Measurements from ENCODE around the gene PACSIN3. TPM values are rescaled to one million over a fixed set of nuclear protein-coding genes. Genes with fewer than 3 reads are reported as not detected.

PACSIN3 gene
- total RNA-seq, 1 donor from 2014 or later, result 59.4 TPM

- no peak for DNase-seq (ENCODE audit: extremely low spot score in 2 of 2)
- Histone ChIP-seq H3K27ac (no peak overlapping the region), H3K9me3 (no peaks in the 10 kb centered on the region), H3K27me3 (no peaks in the 10 kb centered on the region), H3K4me3 (no peak overlapping the region), H3K36me3 (peaks cover 0 to 6% of the 10 kb centered on the region in 2 donors), H3K4me1 (no peaks in the 10 kb centered on the region)
- intact Hi-C loops (cut with DNase I), result no loop called here
- TF ChIP-seq, protein P1, sequence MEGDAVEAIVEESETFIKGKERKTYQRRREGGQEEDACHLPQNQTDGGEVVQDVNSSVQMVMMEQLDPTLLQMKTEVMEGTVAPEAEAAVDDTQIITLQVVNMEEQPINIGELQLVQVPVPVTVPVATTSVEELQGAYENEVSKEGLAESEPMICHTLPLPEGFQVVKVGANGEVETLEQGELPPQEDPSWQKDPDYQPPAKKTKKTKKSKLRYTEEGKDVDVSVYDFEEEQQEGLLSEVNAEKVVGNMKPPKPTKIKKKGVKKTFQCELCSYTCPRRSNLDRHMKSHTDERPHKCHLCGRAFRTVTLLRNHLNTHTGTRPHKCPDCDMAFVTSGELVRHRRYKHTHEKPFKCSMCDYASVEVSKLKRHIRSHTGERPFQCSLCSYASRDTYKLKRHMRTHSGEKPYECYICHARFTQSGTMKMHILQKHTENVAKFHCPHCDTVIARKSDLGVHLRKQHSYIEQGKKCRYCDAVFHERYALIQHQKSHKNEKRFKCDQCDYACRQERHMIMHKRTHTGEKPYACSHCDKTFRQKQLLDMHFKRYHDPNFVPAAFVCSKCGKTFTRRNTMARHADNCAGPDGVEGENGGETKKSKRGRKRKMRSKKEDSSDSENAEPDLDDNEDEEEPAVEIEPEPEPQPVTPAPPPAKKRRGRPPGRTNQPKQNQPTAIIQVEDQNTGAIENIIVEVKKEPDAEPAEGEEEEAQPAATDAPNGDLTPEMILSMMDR (IDR thresholded peaks at IDR 0.05), result no peak
- no peak for TF ChIP-seq POLR2A (IDR thresholded peaks at IDR 0.05)
- no peak for TF ChIP-seq POLR2AphosphoS5 (IDR thresholded peaks at IDR 0.05; ENCODE audit: insufficient read depth in 1 of 2, low read depth in 1 of 2)
Observed at GRCh38 chr11:47132981-47133380, 53.3 kb downstream of the PACSIN3 start.

DNA sequence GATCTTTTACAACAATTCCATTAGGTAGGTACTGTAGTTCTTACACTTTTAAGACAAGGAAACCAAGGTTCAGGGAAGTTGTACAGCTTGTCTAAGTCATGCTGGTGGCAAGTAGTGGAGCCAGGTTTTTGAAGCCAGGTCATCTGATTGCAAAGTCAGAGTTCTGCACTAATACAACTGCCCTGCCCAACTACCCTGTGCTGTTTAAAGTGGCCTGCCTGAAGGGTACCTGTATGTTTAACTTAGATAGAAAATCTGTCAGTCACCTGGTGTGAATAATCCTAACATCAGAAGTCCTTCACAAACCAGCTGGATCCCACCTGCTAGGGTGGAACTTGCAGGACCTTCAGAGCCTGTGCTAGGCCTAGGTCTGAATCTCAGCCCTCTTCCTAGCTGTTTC is 53.7 kb downstream of the PACSIN3 start:
- intact Hi-C loops (cut with DNase I), result no loop called here
- H3K27ac ChIP-seq, result no peak overlapping the region
- peak in 1 of 2 donors; percentile 28 for DNase-seq (ENCODE audit: extremely low spot score in 2 of 2)

GRCh38 chr11:47131136-47131535 is 55.1 kb downstream of the PACSIN3 start:
- intact Hi-C loops (cut with DNase I), result no loop called here
- TF ChIP-seq POLR2A (IDR thresholded peaks at IDR 0.05), result no peak
- Histone ChIP-seq H3K9me3 (no peaks in the 10 kb centered on the region), H3K36me3 (no peaks in the 10 kb centered on the region), H3K27ac (no peak overlapping the region), H3K27me3 (no peaks in the 10 kb centered on the region), H3K4me3 (no peak overlapping the region), H3K4me1 (no peaks in the 10 kb centered on the region)
- DNase-seq (ENCODE audit: extremely low spot score in 2 of 2), result no peak

More for the DNA sequence above, 53.7 kb downstream of the PACSIN3 start:
- Histone ChIP-seq H3K27me3 (no peaks in the 10 kb centered on the region), H3K36me3 (peaks cover 0 to 1% of the 10 kb centered on the region in 2 donors), H3K9me3 (no peaks in the 10 kb centered on the region), H3K4me3 (no peak overlapping the region), H3K4me1 (no peaks in the 10 kb centered on the region)
- TF ChIP-seq, protein P1 (IDR thresholded peaks at IDR 0.05), result no peak
- TF ChIP-seq POLR2A (IDR thresholded peaks at IDR 0.05) (no peak), POLR2AphosphoS5 (IDR thresholded peaks at IDR 0.05; ENCODE audit: insufficient read depth in 1 of 2, low read depth in 1 of 2) (no peak)

- Histone ChIP-seq H3K27ac (no peak overlapping the region), H3K27me3 (no peaks in the 10 kb centered on the region), H3K36me3 (no peaks in the 10 kb centered on the region), H3K4me1 (no peaks in the 10 kb centered on the region), H3K4me3 (no peak overlapping the region), H3K9me3 (no peaks in the 10 kb centered on the region)
- intact Hi-C loops (cut with DNase I), result no loop called here
- DNase-seq (ENCODE audit: extremely low spot score in 2 of 2), result no peak
- TF ChIP-seq POLR2A (IDR thresholded peaks at IDR 0.05) (no peak), POLR2AphosphoS5 (IDR thresholded peaks at IDR 0.05; ENCODE audit: insufficient read depth in 1 of 2, low read depth in 1 of 2) (no peak)
- TF ChIP-seq, protein P1 (IDR thresholded peaks at IDR 0.05), result no peak
Observed at GRCh38 chr11:47130543-47130942, 55.7 kb downstream of the PACSIN3 start.

Small RNAs within 50 kb of the gene (microRNA-seq; reads per million reads assigned to microRNA genes)
- not detected for gene MIR6745 (ENCODE audit: borderline number of aligned reads, borderline replicate concordance)

Small RNAs within 50 kb of the gene (small RNA-seq; reads per million reads assigned to genes)
- gene MIR6745, result not detected

Other genes starting within 250 kb of the PACSIN3 start
- 30.7 TPM for gene CSTPP1, start 249.7 kb downstream of the PACSIN3 start, total RNA-seq
- gene ARFGAP2, start 9.6 kb downstream of the PACSIN3 start, total RNA-seq, result 79.3 TPM
- gene DDB2, start 28.5 kb upstream of the PACSIN3 start, total RNA-seq, result 42.2 TPM
- gene ACP2, start 62.4 kb upstream of the PACSIN3 start, total RNA-seq, result 54.8 TPM
- 60.9 TPM for gene NR1H3, start 71.6 kb upstream of the PACSIN3 start, total RNA-seq
- gene MADD, start 83.7 kb upstream of the PACSIN3 start, total RNA-seq, result 56.5 TPM
- not detected for gene MYBPC3, start 166.3 kb upstream of the PACSIN3 start, total RNA-seq
- gene SPI1, start 192.1 kb upstream of the PACSIN3 start, total RNA-seq, result 15.5 TPM
- gene SLC39A13, start 222.2 kb upstream of the PACSIN3 start, total RNA-seq, result 53.5 TPM
- 89.6 TPM for gene PSMC3, start 240.0 kb upstream of the PACSIN3 start, total RNA-seq

Measured in vagina (tissue), 2 donors.